Measurements from ENCODE around the gene KDM4F. TPM values are rescaled to one million over a fixed set of nuclear protein-coding genes. Genes with fewer than 3 reads are reported as not detected.

KDM4F gene
- total RNA-seq, 1 experiment from 2014 or later: not detected

GRCh38 chr11:95066716-95067038, 17.5 kb downstream of the KDM4F start, which contains the start of gene SRSF8:
Gene SRSF8, plus strand, starts transcription at chr11:95066919. Its CDS starts 308 bp downstream, at chr11:95067227.
- H3K9ac ChIP-seq (ENCODE audit: low read length): peak within 1 kb of the TSS; percentile 79
- 0 out of 2 replicates have a peak, but pooled peaks have one; percentile 13 for TF ChIP-seq ELF1 (IDR thresholded peaks at IDR 0.05; ENCODE audit: borderline replicate concordance, low read depth)
- no peak; the same call in 1 of the 2 replicates for TF ChIP-seq RAD21 (IDR thresholded peaks at IDR 0.05; ENCODE audit: low read depth)
- TF ChIP-seq SIN3A (IDR thresholded peaks at IDR 0.05; ENCODE audit: low read depth): no peak; the same call in 1 of the 2 replicates
- TF ChIP-seq ATF3 (IDR thresholded peaks at IDR 0.05): no peak
- TF ChIP-seq POLR2AphosphoS5 (IDR thresholded peaks at IDR 0.05; ENCODE audit: low read depth, low read length): 0 out of 2 replicates have a peak, but pooled peaks have one; percentile 90
- TF ChIP-seq EGR1 (IDR thresholded peaks at IDR 0.05; ENCODE audit: low read depth): peak; percentile 0; the same call in 1 of the 2 replicates
- TF ChIP-seq JUND (IDR thresholded peaks at IDR 0.05): 0 out of 2 replicates have a peak, but pooled peaks have one; percentile 8
- TF ChIP-seq SP1 (IDR thresholded peaks at IDR 0.05; ENCODE audit: low read depth): peak; percentile 33
- TF ChIP-seq, protein P1, sequence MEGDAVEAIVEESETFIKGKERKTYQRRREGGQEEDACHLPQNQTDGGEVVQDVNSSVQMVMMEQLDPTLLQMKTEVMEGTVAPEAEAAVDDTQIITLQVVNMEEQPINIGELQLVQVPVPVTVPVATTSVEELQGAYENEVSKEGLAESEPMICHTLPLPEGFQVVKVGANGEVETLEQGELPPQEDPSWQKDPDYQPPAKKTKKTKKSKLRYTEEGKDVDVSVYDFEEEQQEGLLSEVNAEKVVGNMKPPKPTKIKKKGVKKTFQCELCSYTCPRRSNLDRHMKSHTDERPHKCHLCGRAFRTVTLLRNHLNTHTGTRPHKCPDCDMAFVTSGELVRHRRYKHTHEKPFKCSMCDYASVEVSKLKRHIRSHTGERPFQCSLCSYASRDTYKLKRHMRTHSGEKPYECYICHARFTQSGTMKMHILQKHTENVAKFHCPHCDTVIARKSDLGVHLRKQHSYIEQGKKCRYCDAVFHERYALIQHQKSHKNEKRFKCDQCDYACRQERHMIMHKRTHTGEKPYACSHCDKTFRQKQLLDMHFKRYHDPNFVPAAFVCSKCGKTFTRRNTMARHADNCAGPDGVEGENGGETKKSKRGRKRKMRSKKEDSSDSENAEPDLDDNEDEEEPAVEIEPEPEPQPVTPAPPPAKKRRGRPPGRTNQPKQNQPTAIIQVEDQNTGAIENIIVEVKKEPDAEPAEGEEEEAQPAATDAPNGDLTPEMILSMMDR (IDR thresholded peaks at IDR 0.05 in 2 of 3, conservative IDR thresholded peaks at IDR 0.05 in 1 of 3; ENCODE audit: borderline replicate concordance in 1 of 3, insufficient read depth in 1 of 3, low read depth in 2 of 3, low read length in 2 of 3): no peak
- TF ChIP-seq ZNF274 (IDR thresholded peaks at IDR 0.05; ENCODE audit: low read depth, low read length): no peak
- TF ChIP-seq YY1 (IDR thresholded peaks at IDR 0.05; ENCODE audit: extremely low read depth, insufficient replicate concordance, low read depth, low read length): no peak
- TF ChIP-seq SRF (IDR thresholded peaks at IDR 0.05; ENCODE audit: low read depth): no peak
- TF ChIP-seq EZH2 (IDR thresholded peaks at IDR 0.05): no peak
- no peak for TF ChIP-seq CBX3 (IDR thresholded peaks at IDR 0.05; ENCODE audit: low read depth)
- H3K4me2 ChIP-seq (ENCODE audit: low read length): peak within 1 kb of the TSS; percentile 79
- ChIA-PET CTCF (interaction anchor here (0.8 to 3.4 kb wide), 10 partner anchors 10 to 93 kb away, joined by 3 to 23 read pairs (median 3); partner anchors contain the start of genes CWC15, ENDOD1 and KDM4D), POLR2A (interaction anchor here (0.6 to 3.1 kb wide), 19 partner anchors 8 to 724 kb away, joined by 3 to 36 read pairs (median 4); partner anchors contain the start of genes CEP57, CWC15, ENDOD1 and KDM4D), RAD21 (ENCODE audit: low non-redundant PET in 1 of 2, low total read pairs in 2 of 2, uncharacterized antibody in 2 of 2, unreplicated experiment in 2 of 2) (interaction anchor here in 1 of 2 experiments (1.0 to 1.2 kb wide), 2 partner anchors 42 to 93 kb away, joined by 3 read pairs; partner anchors contain the start of genes CWC15 and KDM4D)
- H3K9me2 ChIP-seq (ENCODE audit: insufficient read depth): no peaks in the 10 kb centered on the region
- H3K79me2 ChIP-seq (ENCODE audit: insufficient read depth, low read length): peaks cover 26% of the 10 kb centered on the region
- peak; percentile 68 for ATAC-seq
- H2AFZ ChIP-seq (ENCODE audit: low read depth, low read length, poor library complexity, severe bottlenecking): peak within 1 kb of the TSS; percentile 59
- peaks cover 14 to 16% of the 10 kb centered on the region in 2 experiments for H3K4me1 ChIP-seq (ENCODE audit: control insufficient read depth in 1 of 2, insufficient read depth in 2 of 2, low read length in 2 of 2)
- no peaks in the 10 kb centered on the region for H3K27me3 ChIP-seq (ENCODE audit: insufficient read depth, low read length)
- H3K9me3 ChIP-seq (ENCODE audit: control insufficient read depth in 1 of 2, insufficient read depth in 1 of 2, low read depth in 1 of 2, low read length in 2 of 2): no peaks in the 10 kb centered on the region
- H3K4me3 ChIP-seq (replicated peaks in 1 of 2; ENCODE audit: low read depth in 1 of 2, low read length in 2 of 2): peak within 1 kb of the TSS; percentile 69 to 84
- H4K20me1 ChIP-seq (ENCODE audit: insufficient read depth): no peaks in the 10 kb centered on the region
- intact Hi-C loops (cut with micrococcal nuclease): loop anchor here (5.0 kb wide), 4 partner anchors 41 to 1361 kb away; partner anchors contain the start of gene FAM76B
- no TSS peak for BruUV-seq (replicated peaks)
- peak within 1 kb of the TSS; percentile 96 for H3K27ac ChIP-seq (ENCODE audit: low read depth, low read length)
- peak; percentile 71 for DNase-seq (ENCODE audit: low read depth, low spot score)
- H3K36me3 ChIP-seq (ENCODE audit: control insufficient read depth in 1 of 2, insufficient read depth in 2 of 2, low read length in 2 of 2): no peaks in the 10 kb centered on the region

Data from HCT116 (cell line).